ENCODE data around the gene KRTAP4-16.
"Not testable (repeated sequence)": the region's sequence is repeated elsewhere in the genome, so short reads cannot be mapped to it uniquely, and the experiment has no call there.

KRTAP4-16 gene

DNA sequence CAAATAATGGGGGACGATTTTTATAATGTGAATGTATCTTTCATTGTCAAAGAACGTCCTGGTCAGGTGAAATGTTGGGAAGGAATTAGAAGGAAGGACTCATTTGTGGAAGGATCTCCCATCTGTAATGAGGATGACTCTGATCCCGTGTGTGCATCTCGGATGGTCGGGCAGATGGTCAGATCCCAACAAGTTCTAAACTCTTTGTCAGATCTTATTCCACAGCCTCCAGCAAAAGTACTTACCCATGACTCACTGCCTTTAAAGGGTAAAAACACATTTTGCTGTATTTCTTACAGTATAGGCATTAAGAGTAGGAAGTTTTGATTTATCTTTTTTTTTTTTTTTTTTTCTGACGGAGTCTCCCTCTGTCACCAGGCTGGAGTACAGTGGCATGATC, 3.5 kb downstream of the KRTAP4-16 start:
- Histone ChIP-seq H3K27me3 (ENCODE audit: insufficient read depth, low read length) (no peaks in the 10 kb centered on the region), H3K4me3 (ENCODE audit: low read depth, low read length, poor library complexity, severe bottlenecking) (no peak overlapping the region), H4K20me1 (ENCODE audit: insufficient read depth, low read length) (no peaks in the 10 kb centered on the region), H2AFZ (ENCODE audit: low read length) (no peak overlapping the region), H3K9ac (ENCODE audit: low read length) (no peak overlapping the region), H3K79me2 (ENCODE audit: insufficient read depth, low read length) (no peaks in the 10 kb centered on the region), H3K36me3 (ENCODE audit: insufficient read depth, low read length) (no peaks in the 10 kb centered on the region), H3K9me3 (ENCODE audit: low read length) (no peaks in the 10 kb centered on the region), H3K4me1 (ENCODE audit: insufficient read depth, low read length, severe bottlenecking) (no peaks in the 10 kb centered on the region), H3K9me2 (ENCODE audit: low read depth, low read length) (no peaks in the 10 kb centered on the region), H3F3A (ENCODE audit: insufficient read depth, low read length) (no peaks in the 10 kb centered on the region), H3K27ac (ENCODE audit: low read depth, low read length, poor library complexity, severe bottlenecking) (no peak overlapping the region), H3K4me2 (ENCODE audit: low read length) (no peak overlapping the region)
- TF ChIP-seq, protein P1, sequence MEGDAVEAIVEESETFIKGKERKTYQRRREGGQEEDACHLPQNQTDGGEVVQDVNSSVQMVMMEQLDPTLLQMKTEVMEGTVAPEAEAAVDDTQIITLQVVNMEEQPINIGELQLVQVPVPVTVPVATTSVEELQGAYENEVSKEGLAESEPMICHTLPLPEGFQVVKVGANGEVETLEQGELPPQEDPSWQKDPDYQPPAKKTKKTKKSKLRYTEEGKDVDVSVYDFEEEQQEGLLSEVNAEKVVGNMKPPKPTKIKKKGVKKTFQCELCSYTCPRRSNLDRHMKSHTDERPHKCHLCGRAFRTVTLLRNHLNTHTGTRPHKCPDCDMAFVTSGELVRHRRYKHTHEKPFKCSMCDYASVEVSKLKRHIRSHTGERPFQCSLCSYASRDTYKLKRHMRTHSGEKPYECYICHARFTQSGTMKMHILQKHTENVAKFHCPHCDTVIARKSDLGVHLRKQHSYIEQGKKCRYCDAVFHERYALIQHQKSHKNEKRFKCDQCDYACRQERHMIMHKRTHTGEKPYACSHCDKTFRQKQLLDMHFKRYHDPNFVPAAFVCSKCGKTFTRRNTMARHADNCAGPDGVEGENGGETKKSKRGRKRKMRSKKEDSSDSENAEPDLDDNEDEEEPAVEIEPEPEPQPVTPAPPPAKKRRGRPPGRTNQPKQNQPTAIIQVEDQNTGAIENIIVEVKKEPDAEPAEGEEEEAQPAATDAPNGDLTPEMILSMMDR (IDR thresholded peaks at IDR 0.05; ENCODE audit: low read length), result no peak
- no peak for TF ChIP-seq EZH2 (IDR thresholded peaks at IDR 0.05; ENCODE audit: borderline replicate concordance, low read length)

DNA sequence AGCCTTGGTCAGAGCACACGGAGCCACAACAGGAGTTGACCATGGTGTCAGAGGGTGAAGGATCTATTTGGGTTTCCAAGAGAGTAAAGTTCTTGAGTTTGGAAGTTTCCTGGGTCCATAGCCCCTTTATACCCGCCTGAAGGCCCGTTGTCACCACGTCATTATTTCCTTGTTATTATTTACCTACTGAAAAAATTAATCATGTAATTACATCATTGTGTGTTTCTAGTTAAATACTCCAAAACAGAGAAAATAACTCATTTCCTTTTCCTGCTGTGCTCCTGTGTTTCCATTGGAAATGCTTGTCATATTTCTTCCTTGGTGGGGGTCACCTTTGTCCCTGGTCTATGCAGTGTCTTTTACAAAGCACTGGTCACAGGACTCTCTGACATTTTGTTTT, 4.0 kb downstream of the KRTAP4-16 start, which contains the start of gene KRTAP4-8:
Gene KRTAP4-8, minus strand, starts transcription at position 101 of the 400 bp plus-strand sequence. Its CDS starts 58 bp downstream, at position 43.
- Histone ChIP-seq H4K20me1 (ENCODE audit: insufficient read depth, low read length) (no peaks in the 10 kb centered on the region), H3F3A (ENCODE audit: insufficient read depth, low read length) (no peaks in the 10 kb centered on the region), H2AFZ (ENCODE audit: low read length) (no peak within 1 kb of the TSS), H3K4me3 (ENCODE audit: low read depth, low read length, poor library complexity, severe bottlenecking) (no peak within 1 kb of the TSS), H3K4me1 (ENCODE audit: insufficient read depth, low read length, severe bottlenecking) (no peaks in the 10 kb centered on the region), H3K4me2 (ENCODE audit: low read length) (no peak within 1 kb of the TSS), H3K27me3 (ENCODE audit: insufficient read depth, low read length) (no peaks in the 10 kb centered on the region), H3K79me2 (ENCODE audit: insufficient read depth, low read length) (no peaks in the 10 kb centered on the region), H3K9ac (ENCODE audit: low read length) (no peak within 1 kb of the TSS), H3K9me2 (ENCODE audit: low read depth, low read length) (no peaks in the 10 kb centered on the region), H3K9me3 (ENCODE audit: low read length) (no peaks in the 10 kb centered on the region), H3K36me3 (ENCODE audit: insufficient read depth, low read length) (no peaks in the 10 kb centered on the region), H3K27ac (ENCODE audit: low read depth, low read length, poor library complexity, severe bottlenecking) (no peak within 1 kb of the TSS)
- TF ChIP-seq, protein P1 (IDR thresholded peaks at IDR 0.05; ENCODE audit: low read length), result no peak
- TF ChIP-seq EZH2 (IDR thresholded peaks at IDR 0.05; ENCODE audit: borderline replicate concordance, low read length), result no peak

DNA sequence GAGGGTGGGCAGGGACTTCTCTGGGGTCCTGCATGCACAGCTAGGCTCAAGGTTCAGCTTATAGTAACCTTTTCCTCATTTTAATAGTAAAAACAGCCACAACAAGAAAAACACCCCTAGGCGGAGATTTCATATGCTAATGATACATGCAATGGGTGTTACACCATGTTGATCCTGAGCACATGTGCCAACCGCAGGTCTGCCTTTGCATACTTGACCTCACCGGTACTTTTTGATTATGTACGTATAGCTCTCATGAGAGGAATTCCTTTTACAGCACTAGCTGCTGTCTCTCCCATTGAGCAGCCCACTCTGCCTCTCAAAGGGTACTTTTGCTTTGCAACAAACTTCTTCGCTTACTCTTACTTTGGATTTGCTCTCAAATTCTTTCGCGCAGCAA, 6.0 kb downstream of the KRTAP4-16 start:
- no peak overlapping the region for H2AFZ ChIP-seq (ENCODE audit: low read length)
- no peak overlapping the region for H3K9ac ChIP-seq (ENCODE audit: low read length)
- TF ChIP-seq, protein P1 (IDR thresholded peaks at IDR 0.05; ENCODE audit: low read length), result no peak
- TF ChIP-seq EZH2 (IDR thresholded peaks at IDR 0.05; ENCODE audit: borderline replicate concordance, low read length), result no peak
- H3K27ac ChIP-seq (ENCODE audit: low read depth, low read length, poor library complexity, severe bottlenecking), result no peak overlapping the region
- no peaks in the 10 kb centered on the region for H3K36me3 ChIP-seq (ENCODE audit: insufficient read depth, low read length)
- H3K9me2 ChIP-seq (ENCODE audit: low read depth, low read length), result no peaks in the 10 kb centered on the region
- H4K20me1 ChIP-seq (ENCODE audit: insufficient read depth, low read length), result no peaks in the 10 kb centered on the region
- no peaks in the 10 kb centered on the region for H3K4me1 ChIP-seq (ENCODE audit: insufficient read depth, low read length, severe bottlenecking)
- no peak overlapping the region for H3K4me3 ChIP-seq (ENCODE audit: low read depth, low read length, poor library complexity, severe bottlenecking)
- H3K79me2 ChIP-seq (ENCODE audit: insufficient read depth, low read length), result no peaks in the 10 kb centered on the region
- H3K9me3 ChIP-seq (ENCODE audit: low read length), result no peaks in the 10 kb centered on the region
- no peak overlapping the region for H3K4me2 ChIP-seq (ENCODE audit: low read length)
- H3K27me3 ChIP-seq (ENCODE audit: insufficient read depth, low read length), result no peaks in the 10 kb centered on the region
- H3F3A ChIP-seq (ENCODE audit: insufficient read depth, low read length), result no peaks in the 10 kb centered on the region

DNA sequence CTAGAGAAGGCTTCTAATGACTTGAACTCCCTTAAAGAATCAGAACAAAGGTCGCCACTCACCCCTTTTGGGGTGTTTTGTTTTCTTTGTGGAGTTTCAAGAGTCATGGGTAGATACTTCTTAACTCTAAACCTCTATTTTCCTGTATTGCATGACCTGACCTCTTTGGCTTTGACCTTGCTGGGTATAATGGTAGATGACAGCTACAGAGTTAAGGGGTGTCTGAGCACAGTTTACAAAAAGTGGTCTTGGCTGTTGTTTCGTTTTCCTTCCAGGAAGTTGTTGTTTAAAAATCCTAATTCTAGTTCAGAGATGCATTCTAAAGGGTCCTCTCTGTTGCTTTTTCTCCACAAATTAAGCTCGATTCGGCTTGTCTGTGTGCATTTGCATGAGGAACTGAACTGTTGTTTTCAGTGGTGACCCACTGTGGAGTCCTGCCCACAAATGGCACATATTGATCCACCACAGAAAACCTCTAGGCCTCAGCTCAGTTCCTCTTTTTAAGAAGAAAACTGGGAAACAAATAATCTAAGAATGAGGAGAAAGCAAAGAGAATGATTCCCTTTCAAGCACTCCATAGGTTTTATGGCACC, 13.2 kb downstream of the KRTAP4-16 start:
- H3K4me2 ChIP-seq (ENCODE audit: low read length); H4K20me1 ChIP-seq (ENCODE audit: insufficient read depth, low read length); H3K9ac ChIP-seq (ENCODE audit: low read length); H3K9me2 ChIP-seq (ENCODE audit: low read depth, low read length); H3K36me3 ChIP-seq (ENCODE audit: insufficient read depth, low read length); H3F3A ChIP-seq (ENCODE audit: insufficient read depth, low read length); H2AFZ ChIP-seq (ENCODE audit: low read length); H3K27me3 ChIP-seq (ENCODE audit: insufficient read depth, low read length); H3K27ac ChIP-seq (ENCODE audit: low read depth, low read length, poor library complexity, severe bottlenecking); H3K9me3 ChIP-seq (ENCODE audit: low read length); H3K79me2 ChIP-seq (ENCODE audit: insufficient read depth, low read length); H3K4me3 ChIP-seq (ENCODE audit: low read depth, low read length, poor library complexity, severe bottlenecking); H3K4me1 ChIP-seq (ENCODE audit: insufficient read depth, low read length, severe bottlenecking): not testable (repeated sequence)

DNA sequence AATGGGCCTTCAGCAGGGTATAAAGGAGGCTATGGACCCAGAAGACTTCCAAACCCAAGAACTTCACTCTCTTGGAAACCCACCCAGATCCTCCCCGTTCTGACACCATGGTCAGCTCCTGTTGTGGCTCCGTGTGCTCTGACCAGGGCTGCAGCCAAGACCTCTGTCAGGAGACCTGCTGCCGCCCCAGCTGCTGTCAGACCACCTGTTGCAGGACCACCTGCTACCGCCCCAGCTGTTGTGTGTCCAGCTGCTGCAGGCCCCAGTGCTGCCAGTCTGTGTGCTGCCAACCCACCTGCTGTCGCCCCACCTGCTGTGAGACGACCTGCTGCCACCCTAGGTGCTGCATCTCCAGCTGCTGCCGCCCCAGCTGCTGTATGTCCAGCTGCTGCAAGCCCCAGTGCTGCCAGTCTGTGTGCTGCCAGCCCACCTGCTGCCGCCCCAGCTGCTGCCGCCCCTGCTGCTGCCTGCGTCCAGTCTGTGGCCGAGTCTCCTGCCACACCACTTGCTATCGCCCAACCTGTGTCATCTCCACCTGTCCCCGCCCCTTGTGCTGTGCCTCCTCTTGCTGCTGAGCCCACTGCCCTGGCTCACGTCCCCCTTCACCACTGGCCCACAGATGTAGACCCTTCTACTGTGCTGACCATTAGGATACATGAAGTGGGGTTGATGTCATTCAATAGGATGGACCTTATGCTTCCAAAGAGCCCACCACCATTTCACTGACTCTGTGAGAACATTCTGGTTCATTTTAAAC, 17.7 kb downstream of the KRTAP4-16 start, which contains the start of gene KRTAP4-7:
Gene KRTAP4-7, plus strand, starts transcription at position 51 of the 757 bp plus-strand sequence. Its CDS starts 57 bp downstream, at position 108.
- not testable (repeated sequence) for H3K36me3 ChIP-seq (ENCODE audit: insufficient read depth, low read length); H3K79me2 ChIP-seq (ENCODE audit: insufficient read depth, low read length); H3K27me3 ChIP-seq (ENCODE audit: insufficient read depth, low read length); H4K20me1 ChIP-seq (ENCODE audit: insufficient read depth, low read length); H3K4me1 ChIP-seq (ENCODE audit: insufficient read depth, low read length, severe bottlenecking); H3K27ac ChIP-seq (ENCODE audit: low read depth, low read length, poor library complexity, severe bottlenecking); H3F3A ChIP-seq (ENCODE audit: insufficient read depth, low read length); H3K9me2 ChIP-seq (ENCODE audit: low read depth, low read length); H3K9ac ChIP-seq (ENCODE audit: low read length); H2AFZ ChIP-seq (ENCODE audit: low read length); H3K4me3 ChIP-seq (ENCODE audit: low read depth, low read length, poor library complexity, severe bottlenecking); H3K9me3 ChIP-seq (ENCODE audit: low read length); H3K4me2 ChIP-seq (ENCODE audit: low read length)
